COR-L47 (cell line): ENCODE measurements around the gene TRIM69.
A peak's percentile ranks its signal among the peaks of the same experiment; 100 is the strongest.
"Not testable (repeated sequence)": the region's sequence is repeated elsewhere in the genome, so short reads cannot be mapped to it uniquely, and the experiment has no call there.

Experiments used
- DNase-seq: peaks from one replicate; lab custom pipeline; 2025; lab: John Stamatoyannopoulos, UW

The TRIM69 gene, protein sequence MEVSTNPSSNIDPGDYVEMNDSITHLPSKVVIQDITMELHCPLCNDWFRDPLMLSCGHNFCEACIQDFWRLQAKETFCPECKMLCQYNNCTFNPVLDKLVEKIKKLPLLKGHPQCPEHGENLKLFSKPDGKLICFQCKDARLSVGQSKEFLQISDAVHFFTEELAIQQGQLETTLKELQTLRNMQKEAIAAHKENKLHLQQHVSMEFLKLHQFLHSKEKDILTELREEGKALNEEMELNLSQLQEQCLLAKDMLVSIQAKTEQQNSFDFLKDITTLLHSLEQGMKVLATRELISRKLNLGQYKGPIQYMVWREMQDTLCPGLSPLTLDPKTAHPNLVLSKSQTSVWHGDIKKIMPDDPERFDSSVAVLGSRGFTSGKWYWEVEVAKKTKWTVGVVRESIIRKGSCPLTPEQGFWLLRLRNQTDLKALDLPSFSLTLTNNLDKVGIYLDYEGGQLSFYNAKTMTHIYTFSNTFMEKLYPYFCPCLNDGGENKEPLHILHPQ

DNA sequence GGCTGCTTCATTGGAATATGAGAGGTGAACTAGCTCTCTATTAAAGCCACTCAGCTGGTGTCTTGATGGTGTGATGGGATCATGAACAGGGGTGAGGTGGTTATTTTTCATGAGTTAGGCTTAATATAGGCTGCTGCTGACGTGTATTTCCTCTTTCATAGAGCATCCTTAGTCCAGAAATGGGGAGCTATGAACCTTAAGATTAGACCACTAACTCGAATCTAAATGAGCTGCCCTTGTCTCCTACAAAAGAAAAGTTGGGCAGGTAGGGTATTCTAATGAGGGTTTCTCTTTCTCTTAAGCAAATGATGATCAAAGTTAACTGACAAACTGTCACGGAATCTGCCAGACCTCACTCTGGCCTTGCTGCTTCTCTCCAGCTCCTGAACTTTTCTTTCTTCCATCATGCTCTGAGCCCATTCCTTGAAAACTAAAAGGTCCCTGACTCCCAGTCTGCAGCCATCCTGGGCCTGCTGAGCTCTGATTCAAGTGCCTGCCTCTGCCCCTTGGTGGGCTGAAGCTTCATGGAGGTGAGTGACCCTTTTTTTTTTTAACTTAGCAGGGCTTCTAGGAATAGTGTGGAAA is at the start of gene TRIM69:
TSS of gene TRIM69 (plus strand) at position 348 of the 585 bp plus-strand sequence. CDS start at position 525, 177 bp downstream.
- DNase-seq: no peak

DNA sequence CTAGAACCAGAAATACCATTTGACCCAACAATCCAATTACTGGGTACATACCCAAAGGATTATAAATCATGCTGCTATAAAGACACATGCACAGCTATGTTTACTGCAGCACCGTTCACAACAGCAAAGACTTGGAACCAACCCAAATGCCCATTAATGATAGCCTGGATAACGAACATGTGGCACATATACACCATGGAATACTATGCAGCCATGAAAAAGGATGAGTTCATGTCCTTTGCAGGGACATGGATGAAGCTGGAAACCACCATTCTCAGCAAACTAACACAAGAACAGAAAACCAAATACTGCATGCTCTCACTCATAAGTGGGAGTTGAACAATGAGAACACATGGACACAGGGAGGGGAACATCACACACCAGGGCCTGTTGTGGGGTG is 47.0 kb upstream of the TRIM69 start:
- not testable (repeated sequence) for DNase-seq

DNA sequence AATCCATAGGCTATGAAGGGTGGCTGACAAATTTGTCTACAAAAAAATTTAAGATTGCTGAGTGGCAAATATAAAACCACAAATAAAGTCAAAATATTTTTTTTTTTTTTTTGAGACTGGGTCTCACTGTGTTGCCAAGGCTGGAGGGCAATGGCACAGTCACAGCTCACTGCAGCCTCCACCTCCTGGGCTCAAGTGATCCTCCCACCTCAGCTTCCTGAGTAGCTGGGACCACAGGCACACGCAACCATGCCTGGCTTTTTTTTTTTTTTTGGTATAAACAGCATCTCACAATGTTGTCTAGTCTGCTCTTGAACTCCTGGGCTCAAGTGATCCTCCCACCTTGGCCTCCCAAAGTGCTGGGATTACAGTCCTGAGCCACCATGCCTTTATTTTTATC is 46.1 kb upstream of the TRIM69 start:
- DNase-seq: not testable (repeated sequence)

DNA sequence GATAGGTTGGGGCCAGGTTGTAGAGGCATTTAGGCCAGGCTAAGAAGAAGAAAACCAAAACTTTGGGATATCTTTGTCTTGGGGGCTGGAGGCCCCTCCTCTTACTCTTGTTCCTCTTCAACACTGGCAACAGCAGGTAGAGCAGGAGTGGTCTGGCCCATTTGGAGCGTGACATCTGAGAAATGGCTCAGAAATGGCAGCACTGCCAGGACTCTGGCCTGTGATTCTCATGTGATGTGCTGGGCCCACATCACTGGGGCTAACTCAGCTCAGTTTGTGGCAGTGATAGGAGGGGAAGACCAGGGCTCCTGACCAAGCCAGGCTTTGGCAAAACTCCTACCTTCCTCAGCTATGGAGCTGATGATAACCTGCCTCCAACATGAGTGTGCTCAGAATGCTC is 43.7 kb upstream of the TRIM69 start:
- DNase-seq: no peak

- DNase-seq: no peak
Observed at GRCh38 chr15:44694416-44694815, 41.9 kb upstream of the TRIM69 start.

DNA sequence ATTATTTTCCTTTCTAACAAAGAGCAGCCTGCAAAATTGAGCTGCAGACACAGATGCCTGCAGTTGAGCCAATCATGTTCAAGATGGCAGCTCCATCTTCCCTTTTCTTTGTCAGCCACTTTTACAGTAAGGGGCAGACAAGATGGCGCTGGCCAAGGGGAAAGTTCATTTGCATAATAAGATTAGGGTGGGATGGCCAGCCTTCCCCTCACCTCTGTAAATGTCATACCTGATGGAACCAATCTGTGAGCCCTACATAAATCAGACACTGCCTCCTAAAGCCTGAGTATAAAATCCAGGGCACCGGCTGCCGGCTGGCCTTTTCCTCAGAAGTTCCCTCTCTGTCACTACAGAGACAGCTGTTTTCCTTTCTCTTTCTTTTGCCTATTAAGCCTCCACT is 41.0 kb upstream of the TRIM69 start:
- DNase-seq: no peak

DNA sequence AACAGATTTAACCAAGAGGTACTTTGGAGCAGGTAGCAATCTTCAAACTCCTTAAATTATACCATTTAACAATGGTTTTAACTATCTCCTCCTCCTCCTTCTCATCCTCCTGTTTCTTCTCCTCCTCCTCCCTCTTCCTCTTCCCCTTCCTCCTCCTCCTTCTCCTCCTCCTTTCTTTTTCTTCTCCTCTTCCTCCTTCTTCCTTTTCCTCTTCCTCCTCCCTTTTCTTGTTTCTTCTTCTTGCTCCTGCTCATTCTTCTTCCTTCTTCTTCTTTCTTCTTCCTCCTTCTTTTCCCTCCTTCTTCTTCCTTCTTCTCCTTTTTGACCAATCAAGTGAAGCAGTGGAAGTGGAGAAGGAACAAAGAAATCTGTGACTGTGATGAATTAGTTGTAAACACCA is 39.3 kb upstream of the TRIM69 start:
- no peak for DNase-seq

DNA sequence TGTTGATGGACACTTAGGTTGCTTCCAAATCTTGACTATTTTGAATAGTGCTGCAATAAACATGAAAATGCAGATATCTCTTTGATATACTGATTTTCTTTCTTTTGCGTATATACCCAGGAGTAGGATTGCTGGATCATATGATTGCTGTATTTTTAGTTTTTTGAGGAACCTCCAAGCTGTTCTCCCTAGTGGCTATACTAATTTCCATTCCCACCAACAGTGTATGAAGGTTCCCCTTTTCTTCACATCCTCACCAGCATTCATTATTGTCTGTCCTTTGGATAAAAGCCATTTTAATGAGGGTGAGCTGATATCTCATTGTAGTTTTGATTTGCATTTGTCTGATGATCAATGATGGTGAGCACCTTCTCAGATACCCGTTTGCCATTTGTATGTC is 37.7 kb upstream of the TRIM69 start:
- DNase-seq: no peak

DNA sequence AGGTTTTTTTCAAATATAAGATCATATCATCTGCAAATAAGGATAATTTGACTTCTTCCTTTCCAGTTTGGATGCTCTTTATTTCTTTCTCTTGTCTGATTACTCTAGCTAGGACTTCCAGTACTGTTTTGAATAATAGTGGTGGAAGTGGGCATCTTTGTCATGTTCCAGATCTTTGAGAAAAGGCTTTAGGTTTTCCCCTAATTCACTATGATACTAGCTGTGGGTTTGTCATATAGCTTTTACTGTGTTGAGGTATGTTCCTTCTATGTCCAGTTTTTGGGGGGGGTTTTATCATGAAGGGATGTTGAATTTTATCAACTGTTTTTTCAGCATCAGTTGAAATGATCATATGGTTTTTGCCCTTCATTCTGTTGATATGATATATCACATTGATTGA is 35.7 kb upstream of the TRIM69 start:
- DNase-seq: not testable (repeated sequence)

DNA sequence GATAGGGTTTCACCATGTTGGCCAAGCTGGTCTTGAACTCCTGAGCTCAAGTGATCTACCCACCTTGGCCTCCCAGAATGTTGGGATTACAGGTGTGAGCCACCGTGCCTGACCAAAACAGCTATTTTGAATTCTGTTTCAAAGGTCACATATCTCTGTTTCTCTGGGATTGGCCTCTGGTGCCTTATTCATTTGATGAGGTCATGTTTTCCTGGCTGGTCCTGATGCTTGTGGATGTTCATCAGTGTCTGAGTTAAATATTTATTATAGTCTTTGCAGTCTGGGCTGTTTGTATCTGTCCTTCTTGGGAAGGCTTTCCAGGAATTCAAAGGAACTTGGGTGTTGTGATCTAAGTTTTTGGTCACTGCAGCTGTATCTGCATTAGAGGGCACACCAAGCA is 30.3 kb upstream of the TRIM69 start:
- DNase-seq: no peak

DNA sequence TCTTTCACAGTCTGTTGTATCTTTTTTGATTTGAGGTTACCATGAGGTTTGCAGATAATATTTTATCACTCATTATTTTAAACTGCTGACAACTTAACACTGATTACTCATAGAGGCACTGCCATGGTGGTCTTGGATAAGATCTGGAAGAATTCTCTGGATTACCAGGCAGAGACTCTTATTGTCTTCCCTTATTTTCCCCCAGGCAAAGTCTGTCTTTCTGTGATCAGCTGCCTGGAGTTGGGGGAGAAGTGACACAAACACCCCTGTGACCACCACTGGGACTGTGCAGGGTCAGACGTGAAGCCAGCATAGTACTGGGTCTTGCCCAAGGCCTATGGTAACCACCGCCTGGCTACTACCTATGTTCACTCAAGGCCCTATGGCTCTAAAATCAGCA is 29.9 kb upstream of the TRIM69 start:
- no peak for DNase-seq

DNA sequence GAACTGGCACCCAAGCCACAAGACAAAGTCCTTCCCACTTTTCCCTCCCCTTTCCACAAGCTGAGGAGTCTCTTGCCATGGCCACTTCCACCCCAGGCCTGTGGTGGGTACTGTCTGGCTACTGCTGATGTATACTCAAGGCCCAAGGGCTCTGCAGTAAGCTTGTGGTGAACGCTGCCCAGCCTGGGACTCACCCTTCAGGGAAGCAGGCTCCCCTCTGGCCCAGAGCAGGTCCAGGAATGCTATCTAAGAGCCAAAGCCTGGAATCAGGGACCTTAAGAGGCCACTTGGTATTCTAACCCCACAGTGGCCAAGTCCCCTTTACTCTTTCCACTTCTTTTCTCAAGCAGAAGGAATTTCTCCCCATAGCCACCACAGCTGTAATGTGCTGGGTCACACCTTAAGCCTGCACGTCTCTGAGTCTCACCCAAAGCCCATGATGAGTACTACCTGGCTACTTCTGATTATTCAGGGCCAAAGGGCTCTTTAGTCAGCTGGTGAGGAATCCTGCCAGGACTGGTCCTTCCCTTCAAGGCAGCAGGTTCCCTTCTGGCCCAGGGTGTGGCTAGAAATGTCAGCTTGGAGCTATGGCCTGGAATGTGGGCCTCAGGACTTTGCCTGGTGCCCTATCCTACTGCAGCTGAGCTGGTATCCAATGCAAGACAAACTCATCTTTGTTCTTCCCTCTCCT is 29.2 kb upstream of the TRIM69 start:
- no peak for DNase-seq

- peak; percentile 14 for DNase-seq
Observed at GRCh38 chr15:44710236-44711095, 25.9 kb upstream of the TRIM69 start.

GRCh38 chr15:44711096-44711742 is 25.1 kb upstream of the TRIM69 start, which contains the start of the genes B2M and PATL2:
Gene B2M, plus strand, starts transcription at chr15:44711517. Its CDS starts 30 bp downstream, at chr15:44711547.
Gene PATL2, minus strand, starts transcription at chr15:44711323. Its CDS starts 34,833 bp downstream, at chr15:44676490.
- peak; percentile 93 for DNase-seq

DNA sequence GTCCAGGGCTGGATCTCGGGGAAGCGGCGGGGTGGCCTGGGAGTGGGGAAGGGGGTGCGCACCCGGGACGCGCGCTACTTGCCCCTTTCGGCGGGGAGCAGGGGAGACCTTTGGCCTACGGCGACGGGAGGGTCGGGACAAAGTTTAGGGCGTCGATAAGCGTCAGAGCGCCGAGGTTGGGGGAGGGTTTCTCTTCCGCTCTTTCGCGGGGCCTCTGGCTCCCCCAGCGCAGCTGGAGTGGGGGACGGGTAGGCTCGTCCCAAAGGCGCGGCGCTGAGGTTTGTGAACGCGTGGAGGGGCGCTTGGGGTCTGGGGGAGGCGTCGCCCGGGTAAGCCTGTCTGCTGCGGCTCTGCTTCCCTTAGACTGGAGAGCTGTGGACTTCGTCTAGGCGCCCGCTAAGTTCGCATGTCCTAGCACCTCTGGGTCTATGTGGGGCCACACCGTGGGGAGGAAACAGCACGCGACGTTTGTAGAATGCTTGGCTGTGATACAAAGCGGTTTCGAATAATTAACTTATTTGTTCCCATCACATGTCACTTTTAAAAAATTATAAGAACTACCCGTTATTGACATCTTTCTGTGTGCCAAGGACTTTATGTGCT is 24.5 kb upstream of the TRIM69 start:
- peak; percentile 14 for DNase-seq

DNA sequence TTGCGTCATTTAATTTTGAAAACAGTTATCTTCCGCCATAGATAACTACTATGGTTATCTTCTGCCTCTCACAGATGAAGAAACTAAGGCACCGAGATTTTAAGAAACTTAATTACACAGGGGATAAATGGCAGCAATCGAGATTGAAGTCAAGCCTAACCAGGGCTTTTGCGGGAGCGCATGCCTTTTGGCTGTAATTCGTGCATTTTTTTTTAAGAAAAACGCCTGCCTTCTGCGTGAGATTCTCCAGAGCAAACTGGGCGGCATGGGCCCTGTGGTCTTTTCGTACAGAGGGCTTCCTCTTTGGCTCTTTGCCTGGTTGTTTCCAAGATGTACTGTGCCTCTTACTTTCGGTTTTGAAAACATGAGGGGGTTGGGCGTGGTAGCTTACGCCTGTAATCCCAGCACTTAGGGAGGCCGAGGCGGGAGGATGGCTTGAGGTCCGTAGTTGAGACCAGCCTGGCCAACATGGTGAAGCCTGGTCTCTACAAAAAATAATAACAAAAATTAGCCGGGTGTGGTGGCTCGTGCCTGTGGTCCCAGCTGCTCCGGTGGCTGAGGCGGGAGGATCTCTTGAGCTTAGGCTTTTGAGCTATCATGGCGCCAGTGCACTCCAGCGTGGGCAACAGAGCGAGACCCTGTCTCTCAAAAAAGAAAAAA is 23.9 kb upstream of the TRIM69 start:
- DNase-seq: peak; percentile 55

GRCh38 chr15:44713006-44713966 is 23.0 kb upstream of the TRIM69 start:
- DNase-seq: peak; percentile 27

- DNase-seq: no peak
Observed at GRCh38 chr15:44715142-44715796, 21.1 kb upstream of the TRIM69 start.
